Esophagus squamous epithelium (tissue), 5 donors: Measurements from ENCODE around the gene USH1G. TPM values are rescaled to one million over a fixed set of nuclear protein-coding genes. Genes with fewer than 3 reads are reported as not detected.
A peak's percentile ranks its signal among the peaks of the same experiment; 100 is the strongest.

Source experiments
- DNase-seq: peaks from one replicate; lab custom pipeline; 2025; lab: John Stamatoyannopoulos, UW
- H3K27ac ChIP-seq, 4 donors: fragments of 200-600 bp; sonication (generic); one replicate each; pipeline ENCODE4 v1.5.1; 2016 to 2019; ENCODE audit warnings: mild to moderate bottlenecking in 1 of 4
- H3K27me3 ChIP-seq, 4 donors: fragments of 200-600 bp; sonication (generic); 1 replicate in 3 of 4; 2 replicates in 1 of 4; pipeline versions ENCODE4 v1.5.1 to v1.6.0; 2017 to 2021; ENCODE audit warnings: antibody characterized with exemption in 1 of 4
- H3K36me3 ChIP-seq, 3 donors: fragments of 200-600 bp; sonication (generic); one replicate each; pipeline ENCODE4 v1.5.1; 2016 to 2019
- H3K4me1 ChIP-seq, 3 donors: fragments of 200-600 bp; sonication (generic); one replicate each; pipeline ENCODE4 v1.5.1; 2017 to 2019
- H3K4me3 ChIP-seq, 4 donors: fragments of 200-600 bp; sonication (generic); 1 replicate in 3 of 4; 2 replicates in 1 of 4; pipeline ENCODE4 v1.5.1; 2016 to 2019; ENCODE audit warnings: mild to moderate bottlenecking in 2 of 4, moderate library complexity in 1 of 4
- H3K9me3 ChIP-seq, 3 donors: fragments of 200-600 bp; sonication (generic); one replicate each; pipeline ENCODE4 v1.5.1; 2016 to 2019
- CTCF ChIP-seq, 6 experiments: fragments of 450-650 bp in 4 of 6; fragments of 200-600 bp in 2 of 6; sonication (generic) in 2 of 6; IDR thresholded peaks; one replicate each; pipeline ENCODE4 v1.5.1; 2016 to 2019; ENCODE audit warnings: antibody characterized with exemption in 6 of 6, mild to moderate bottlenecking in 4 of 6, moderate library complexity in 4 of 6
- POLR2A ChIP-seq, 4 donors: fragments of 450-650 bp; IDR thresholded peaks; one replicate each; pipeline ENCODE4 v1.6.1; 2017; ENCODE audit warnings: antibody characterized with exemption in 4 of 4, mild to moderate bottlenecking in 4 of 4, moderate library complexity in 3 of 4
- WGBS, 2 donors: methylation state at CpG; one replicate each; pipeline ENCODE4 v1.1.5; 2018; 5-methylcytosine and 5-hydroxymethylcytosine counted together
- intact Hi-C: fragments of 100-400 bp; cut with DNase I; formaldehyde crosslinking; loops from one replicate; pipeline ENCODE4 v1.15.0; 2022
- total RNA-seq, 4 donors: library from RNA; depleted of rRNA; stranded (reverse); fragments of >200 nt; gene quantifications; one replicate each; pipeline ENCODE4 v1.1.0, GENCODE V29; 2016
- donor health status: DM: yes; HTN: yes; CAD: no.

Gene USH1G
- total RNA-seq, 4 donors from 2014 or later: 2.9 to 12.1 (median 6.7) TPM

- Histone ChIP-seq H3K4me1 (peaks cover 9 to 23% (median 10%) of the 10 kb centered on the region in 3 donors), H3K4me3 (peak overlapping the region; percentile 24 to 65 (median 48)), H3K27me3 (peaks cover 0 to 56% (median 3%) of the 10 kb centered on the region in 4 donors), H3K27ac (no peak overlapping the region), H3K36me3 (no peaks in the 10 kb centered on the region), H3K9me3 (no peaks in the 10 kb centered on the region)
- intact Hi-C loops: no loop called here
- no peak for TF ChIP-seq POLR2A (IDR thresholded peaks at IDR 0.05)
- TF ChIP-seq CTCF (IDR thresholded peaks at IDR 0.05): no peak
- DNase-seq: no peak
- 37 to 49% methylated on average over 4 to 19 of the region's 22 CpGs for WGBS, 2 donors
These were observed 29.0 kb downstream of the USH1G start for GRCh38 chr17:74893936-74894671.

DNA sequence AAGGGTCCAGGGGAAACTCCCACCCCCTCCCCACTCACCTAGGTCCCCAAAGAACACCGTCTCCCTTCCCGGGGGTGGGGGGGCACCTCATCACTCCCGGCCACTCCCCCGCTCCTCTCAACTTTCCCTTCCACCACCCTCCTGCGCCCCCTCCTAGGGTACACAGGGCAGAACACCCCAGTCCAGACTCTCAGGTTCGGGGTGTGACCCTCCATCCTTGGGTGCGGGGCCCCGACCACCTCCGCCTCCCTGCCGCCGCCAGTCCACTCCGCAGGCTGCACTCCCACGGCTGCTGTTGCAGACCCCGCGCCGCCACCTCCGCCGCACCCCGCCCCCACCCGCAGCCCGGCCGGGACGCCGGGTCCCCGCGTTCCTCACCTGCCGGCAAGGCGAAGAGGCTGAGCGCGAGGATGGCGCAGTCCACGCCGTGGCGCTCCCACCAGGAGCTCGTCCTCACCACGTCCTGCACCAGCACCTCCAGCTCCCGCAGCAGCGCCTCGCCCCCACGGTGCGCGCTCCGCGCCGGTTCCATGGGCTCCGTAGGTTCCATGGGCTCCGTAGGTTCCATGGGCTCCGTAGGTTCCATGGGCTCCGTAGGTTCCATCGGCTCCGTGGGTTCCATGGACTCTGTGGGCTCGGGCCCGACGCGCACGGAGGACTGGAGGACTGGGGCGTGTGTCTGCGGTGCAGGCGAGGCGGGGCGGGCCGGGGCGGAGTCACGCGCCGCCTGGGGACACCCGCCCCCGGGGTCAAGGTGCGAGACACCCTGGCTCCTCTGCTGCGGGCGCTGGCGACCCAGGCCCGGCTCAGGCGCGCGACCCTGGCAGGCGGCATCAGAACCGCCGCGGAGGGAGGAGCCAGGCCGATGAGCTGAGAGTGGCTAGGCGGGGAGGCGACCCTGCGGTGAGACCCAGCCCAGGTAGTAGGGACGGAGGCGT lies 29.8 kb downstream of the USH1G start, which contains the start of gene FADS6:
Gene FADS6 (minus strand): TSS at position 660 of the 938 bp plus-strand sequence. CDS start 38 bp downstream, at position 622.
- H3K36me3 ChIP-seq: no peaks in the 10 kb centered on the region
- no peak for DNase-seq
- TF ChIP-seq POLR2A (IDR thresholded peaks at IDR 0.05) (no peak), CTCF (IDR thresholded peaks at IDR 0.05) (no peak)
- peak within 1 kb of the TSS; percentile 24 to 65 (median 48) for H3K4me3 ChIP-seq
- peaks cover 9 to 19% (median 10%) of the 10 kb centered on the region in 3 donors for H3K4me1 ChIP-seq
- H3K9me3 ChIP-seq: no peaks in the 10 kb centered on the region
- intact Hi-C loops: no loop called here
- H3K27ac ChIP-seq: no peak within 1 kb of the TSS
- peaks cover 0 to 65% (median 3%) of the 10 kb centered on the region in 4 donors for H3K27me3 ChIP-seq
- 0 to 12% methylated on average over 2 to 14 of the region's 86 CpGs for WGBS, 2 donors

DNA sequence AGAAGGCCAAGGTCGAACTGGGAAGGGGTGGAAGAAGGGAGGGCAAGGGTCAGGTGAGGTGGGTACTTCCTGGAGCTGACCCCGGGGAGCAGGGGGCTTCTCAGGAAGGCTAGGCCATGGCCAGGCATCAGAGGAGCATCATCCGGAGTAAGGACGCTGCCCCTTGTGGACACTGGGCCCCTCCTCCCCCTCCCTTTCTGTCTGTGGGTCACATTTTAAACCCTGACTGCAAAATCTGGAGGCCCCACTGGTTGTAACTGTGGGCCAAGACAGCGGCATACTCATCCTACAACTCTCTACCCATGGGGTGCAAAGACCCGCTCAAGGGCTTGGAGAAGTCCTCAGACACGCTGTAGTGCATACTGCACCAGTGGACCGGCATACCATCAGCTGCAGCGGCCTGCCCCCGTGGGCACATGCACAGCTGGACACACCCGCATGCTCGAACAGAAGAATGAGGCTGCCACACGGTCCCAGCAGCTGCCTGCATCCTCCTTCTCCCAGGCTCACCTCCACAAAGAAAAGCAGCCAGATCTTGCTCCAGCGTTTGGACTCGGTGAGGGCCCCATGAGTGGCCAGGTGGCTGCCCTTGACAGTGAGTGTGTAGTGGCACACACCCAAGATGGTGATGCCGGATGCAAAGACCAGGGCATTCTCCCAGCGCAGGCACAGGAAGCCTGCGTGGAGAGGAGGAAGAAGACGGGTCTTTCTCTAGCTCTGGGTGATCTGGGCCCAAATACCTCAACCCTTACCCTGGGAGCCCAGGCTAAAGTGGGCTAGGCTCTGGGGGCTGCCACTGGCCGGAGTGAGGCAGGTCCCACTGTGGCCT lies 30.8 kb downstream of the USH1G start:
- H3K27me3 ChIP-seq: peaks cover 0 to 71% (median 3%) of the 10 kb centered on the region in 4 donors
- intact Hi-C loops: no loop called here
- peak overlapping the region in 1 of 4 donors; percentile 65 for H3K4me3 ChIP-seq
- DNase-seq: no peak
- peaks cover 9 to 15% (median 10%) of the 10 kb centered on the region in 3 donors for H3K4me1 ChIP-seq
- no peak overlapping the region for H3K27ac ChIP-seq
- no peaks in the 10 kb centered on the region for H3K9me3 ChIP-seq
- TF ChIP-seq POLR2A (IDR thresholded peaks at IDR 0.05) (no peak), CTCF (IDR thresholded peaks at IDR 0.05) (no peak)
- 67 to 68% methylated on average over 5 to 8 of the region's 20 CpGs for WGBS, 2 donors
- H3K36me3 ChIP-seq: no peaks in the 10 kb centered on the region

- Histone ChIP-seq H3K27me3 (peaks cover 0 to 61% (median 3%) of the 10 kb centered on the region in 4 donors), H3K9me3 (no peaks in the 10 kb centered on the region), H3K36me3 (no peaks in the 10 kb centered on the region), H3K4me1 (peaks cover 9 to 15% (median 10%) of the 10 kb centered on the region in 3 donors), H3K27ac (no peak overlapping the region), H3K4me3 (no peak overlapping the region)
- intact Hi-C loops: no loop called here
- 86 to 100% methylated on average over 5 to 7 of the region's 7 CpGs for WGBS, 2 donors
- DNase-seq: no peak
- TF ChIP-seq POLR2A (IDR thresholded peaks at IDR 0.05) (no peak), CTCF (IDR thresholded peaks at IDR 0.05) (no peak)
These were observed 32.5 kb downstream of the USH1G start for GRCh38 chr17:74890554-74890953.
